CD4-positive, alpha-beta T cell treated with Interleukin-4 for 4 hours (primary cell): ENCODE measurements around the gene MRTFA.

Experiments used
- DNase-seq: peaks from one replicate; pipeline ENCODE4 v3.0.0-alpha.2; 2020

The MRTFA gene

GRCh38 chr22:40450616-40451015 lies 185.9 kb downstream of the MRTFA start:
- no peak for DNase-seq

- no peak for DNase-seq
These were observed 186.9 kb downstream of the MRTFA start for GRCh38 chr22:40449676-40450035.

GRCh38 chr22:40446203-40446602 lies 190.3 kb downstream of the MRTFA start:
- DNase-seq = no peak

GRCh38 chr22:40444178-40444831 lies 192.2 kb downstream of the MRTFA start:
- DNase-seq = no peak

GRCh38 chr22:40443732-40444131 lies 192.8 kb downstream of the MRTFA start:
- DNase-seq = no peak

- no peak for DNase-seq
These were observed 194.6 kb downstream of the MRTFA start for GRCh38 chr22:40441761-40442390.

- peak; percentile 62 for DNase-seq
These were observed 199.8 kb downstream of the MRTFA start for GRCh38 chr22:40436505-40437431.

GRCh38 chr22:40434745-40435144 lies 201.8 kb downstream of the MRTFA start:
- DNase-seq = no peak

GRCh38 chr22:40434106-40434505 lies 202.4 kb downstream of the MRTFA start:
- no peak for DNase-seq

- DNase-seq = no peak
These were observed 203.0 kb downstream of the MRTFA start for GRCh38 chr22:40433416-40434090.

- no peak for DNase-seq
These were observed 203.9 kb downstream of the MRTFA start for GRCh38 chr22:40432625-40433024.

GRCh38 chr22:40432157-40432556 lies 204.4 kb downstream of the MRTFA start:
- no peak for DNase-seq

GRCh38 chr22:40430991-40431390 lies 205.5 kb downstream of the MRTFA start:
- no peak for DNase-seq

GRCh38 chr22:40429481-40429880 lies 207.0 kb downstream of the MRTFA start:
- no peak for DNase-seq

GRCh38 chr22:40428796-40429195 lies 207.7 kb downstream of the MRTFA start:
- DNase-seq = no peak

- DNase-seq = no peak
These were observed 209.8 kb downstream of the MRTFA start for GRCh38 chr22:40426594-40427333.

- no peak for DNase-seq
These were observed 211.4 kb downstream of the MRTFA start for GRCh38 chr22:40425082-40425481.

- no peak for DNase-seq
These were observed 212.5 kb downstream of the MRTFA start for GRCh38 chr22:40423882-40424640.

GRCh38 chr22:40423310-40423688 lies 213.2 kb downstream of the MRTFA start:
- DNase-seq = no peak

GRCh38 chr22:40422558-40423309 lies 213.8 kb downstream of the MRTFA start:
- DNase-seq = no peak

- no peak for DNase-seq
These were observed 214.6 kb downstream of the MRTFA start for GRCh38 chr22:40421941-40422340.
